ENCODE data around the gene MCM8.

The MCM8 gene

GRCh38 chr20:5950271-5951031 is at the start of gene MCM8, which contains the start of gene TRMT6:
MCM8 (plus strand) TSS chr20:5950652; CDS start chr20:5952016, 1,364 bp downstream.
TRMT6 (minus strand) TSS chr20:5950533; CDS start chr20:5950405, 128 bp downstream.
- peak; percentile 87 to 88 for ATAC-seq

GRCh38 chr20:5900908-5901307 is 49.5 kb upstream of the MCM8 start:
- no peak for ATAC-seq

- no peak for ATAC-seq
Observed at GRCh38 chr20:5908981-5909380, 41.5 kb upstream of the MCM8 start.

- ATAC-seq = no peak
Observed at GRCh38 chr20:5910186-5910585, 40.3 kb upstream of the MCM8 start.

DNA sequence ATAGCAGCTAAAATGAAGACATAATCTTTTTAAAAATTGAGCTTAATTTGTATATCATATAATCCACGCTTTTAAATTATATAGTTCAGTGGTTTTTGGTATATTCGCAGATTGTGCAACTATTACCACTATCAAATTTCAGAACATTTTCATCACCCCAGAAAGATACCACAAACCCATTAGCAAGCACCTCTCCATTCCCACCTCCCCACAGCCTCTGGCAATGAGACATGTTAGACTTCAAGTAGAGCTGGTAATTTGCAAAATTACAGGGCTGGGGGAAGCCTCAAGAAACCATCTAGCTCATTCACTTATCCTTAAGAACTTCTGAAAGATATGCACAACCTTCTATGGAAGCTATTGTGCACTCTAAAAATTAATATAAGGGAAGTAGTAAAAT is 37.3 kb upstream of the MCM8 start:
- ATAC-seq = no peak

GRCh38 chr20:5914859-5915258 is 35.6 kb upstream of the MCM8 start:
- ATAC-seq = no peak

GRCh38 chr20:5918856-5919625 is 31.4 kb upstream of the MCM8 start:
- ATAC-seq = peak; percentile 71 to 73

- peak; percentile 86 for ATAC-seq
Observed at GRCh38 chr20:5919626-5920544, 30.6 kb upstream of the MCM8 start.

DNA sequence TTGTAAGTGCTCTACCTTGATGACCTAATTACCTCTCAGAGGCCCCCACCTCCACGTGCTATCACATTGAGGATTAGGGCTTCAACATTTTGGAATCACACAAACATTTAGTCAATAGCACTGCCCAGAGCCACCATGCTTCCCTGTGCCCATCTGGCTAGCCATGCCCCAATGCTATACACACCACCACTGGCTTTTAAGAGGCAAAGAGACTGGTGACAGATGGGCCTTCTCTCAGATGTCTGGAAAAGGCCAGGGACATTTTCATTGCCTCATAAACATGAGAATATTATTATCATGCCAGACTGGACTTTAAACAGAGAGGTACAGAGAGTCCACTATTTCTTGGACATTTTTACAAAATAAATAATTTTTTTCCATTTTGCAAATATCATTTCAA is 29.9 kb upstream of the MCM8 start:
- no peak for ATAC-seq

GRCh38 chr20:5923493-5923892 is 27.0 kb upstream of the MCM8 start:
- ATAC-seq = no peak

DNA sequence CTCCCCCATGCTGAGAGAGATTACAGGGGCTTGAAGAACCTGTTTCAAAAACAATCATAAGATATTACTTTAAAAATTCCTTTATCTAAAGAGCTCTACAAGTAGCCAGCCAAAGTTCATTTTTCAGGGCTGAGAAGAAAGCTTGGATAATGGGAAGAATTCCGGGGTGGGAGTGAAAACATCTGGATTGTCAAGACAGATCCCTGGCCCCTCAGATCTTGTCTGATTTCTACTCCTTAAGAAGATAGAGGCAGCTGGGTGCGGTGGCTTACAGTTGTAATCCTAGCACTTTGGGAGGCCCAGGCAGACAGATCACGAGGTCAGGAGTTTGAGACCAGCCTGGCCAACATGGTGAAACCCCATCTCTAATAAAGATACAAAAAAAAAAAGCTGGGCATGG is 24.9 kb upstream of the MCM8 start:
- ATAC-seq = no peak

DNA sequence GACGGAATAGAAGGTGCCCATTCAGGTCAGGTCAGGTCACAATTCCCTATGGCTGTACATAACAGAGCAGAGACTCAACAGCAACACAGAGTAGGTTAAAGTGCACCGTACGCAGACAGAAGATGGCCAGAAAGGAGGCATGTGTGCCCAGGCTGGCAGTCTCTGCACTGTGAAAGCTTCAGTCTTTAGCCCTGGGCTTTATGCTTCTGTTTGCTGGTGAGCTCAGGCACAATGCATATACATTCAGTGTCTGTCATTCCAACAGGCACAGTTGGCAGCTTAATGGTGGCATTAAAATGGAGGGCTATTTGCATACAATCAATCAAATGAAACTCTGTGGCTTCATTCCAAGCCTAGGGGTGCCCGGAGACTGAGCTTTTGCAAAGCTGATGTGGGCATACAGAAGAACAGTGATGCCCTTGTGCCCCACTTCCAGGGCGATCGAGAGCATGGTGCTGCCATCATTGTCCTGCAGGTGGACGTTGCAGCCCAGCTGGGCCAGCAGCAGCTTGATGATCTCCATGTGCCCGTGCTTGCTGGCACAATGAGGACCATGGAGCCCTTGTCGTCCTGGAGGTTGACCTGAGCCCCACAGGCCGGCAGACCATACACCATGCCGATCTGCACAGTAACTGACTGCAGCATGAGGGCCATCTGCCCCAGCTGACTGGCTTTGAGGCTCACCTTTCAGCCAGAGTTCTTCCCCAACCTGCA is 22.5 kb upstream of the MCM8 start:
- ATAC-seq = no peak

DNA sequence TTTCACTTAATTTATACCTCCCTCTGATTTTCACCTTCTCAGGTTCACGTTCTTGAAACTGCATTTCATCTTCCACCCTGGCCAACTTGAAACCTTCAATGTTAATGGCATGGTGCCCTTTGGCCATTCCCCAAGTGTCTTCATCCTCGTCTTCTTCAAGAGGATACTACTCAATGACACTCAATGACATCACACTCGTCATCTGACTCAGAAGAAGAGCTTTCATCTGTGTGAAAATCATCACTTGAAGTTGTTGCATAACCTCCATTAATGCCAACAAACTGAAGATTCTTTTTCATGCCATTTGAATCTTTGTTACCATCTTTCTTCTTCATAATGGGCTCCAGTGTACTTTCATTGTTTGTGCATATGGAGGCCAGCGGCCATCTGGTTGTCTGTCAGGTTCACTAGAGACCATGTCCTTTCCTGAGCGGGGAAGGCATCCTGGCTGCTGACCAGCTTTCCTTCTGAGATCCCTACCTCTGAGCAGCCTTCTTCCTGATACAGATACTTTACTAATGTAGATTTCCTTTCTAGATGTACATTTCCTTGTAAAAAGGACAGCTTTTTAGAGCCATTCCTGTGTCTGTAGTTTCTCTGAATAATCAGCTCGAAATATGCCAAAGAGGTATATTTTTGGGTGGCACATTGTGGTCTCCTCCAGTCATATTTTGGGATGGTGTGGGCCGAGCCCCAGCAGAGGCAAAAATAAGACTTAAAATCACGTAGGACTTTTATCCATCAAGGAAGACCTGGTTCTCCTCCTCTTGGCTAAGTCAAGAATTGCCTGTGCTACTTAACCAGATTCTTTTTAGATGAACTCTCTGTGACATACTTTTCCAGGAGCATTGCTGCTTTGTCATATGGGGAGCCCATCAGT is 21.4 kb upstream of the MCM8 start:
- ATAC-seq = no peak

- no peak for ATAC-seq
Observed at GRCh38 chr20:5931411-5931810, 19.0 kb upstream of the MCM8 start.

DNA sequence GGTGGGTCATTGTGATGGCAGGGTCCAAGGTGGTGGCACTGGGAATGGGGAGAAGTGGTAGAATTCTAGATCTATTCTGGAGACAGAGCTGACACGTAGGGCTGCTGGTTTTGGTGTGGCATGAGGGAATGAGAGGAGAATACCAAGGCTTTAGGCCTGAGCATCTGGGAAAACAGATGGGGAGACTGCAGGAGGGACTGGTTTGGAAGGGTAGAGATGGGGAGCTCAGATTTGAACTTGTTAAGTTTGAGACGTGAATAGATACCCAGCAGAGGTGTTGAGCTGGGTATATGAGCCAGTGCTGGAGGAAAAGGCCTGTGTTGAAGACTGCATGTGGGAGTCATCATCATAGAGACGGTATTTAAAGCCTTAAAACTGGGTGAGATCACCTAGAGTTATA is 17.7 kb upstream of the MCM8 start:
- no peak for ATAC-seq

DNA sequence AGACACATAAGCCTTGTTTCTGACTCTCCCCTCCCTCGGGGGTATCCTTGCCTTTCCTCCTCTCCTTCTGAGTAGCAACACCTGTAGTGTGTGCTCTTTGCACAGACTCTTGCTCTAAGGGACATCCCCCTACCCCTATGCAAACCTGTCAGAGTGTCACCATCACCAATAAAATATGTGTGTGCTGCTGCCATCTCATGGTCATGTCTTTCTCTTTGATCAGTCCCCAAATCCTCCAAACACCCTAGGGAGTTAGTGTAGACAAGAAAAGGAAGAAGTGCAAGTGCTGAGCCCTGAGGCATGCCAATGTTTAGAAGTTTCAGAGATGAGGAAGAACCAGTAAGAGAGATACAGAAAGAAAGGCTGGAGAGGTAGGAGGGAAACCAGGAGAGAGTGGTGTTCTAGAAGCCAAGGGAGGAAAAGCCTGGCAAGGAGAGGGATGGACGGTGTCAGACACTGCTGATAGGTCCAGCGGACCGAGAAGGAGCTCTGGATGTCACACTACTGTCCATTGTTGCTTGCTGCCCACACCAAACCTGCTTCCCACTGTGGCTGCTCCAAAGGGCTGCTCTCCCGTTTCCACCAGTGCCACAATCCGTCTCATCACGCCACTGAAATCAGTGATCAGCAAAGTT is 16.5 kb upstream of the MCM8 start:
- ATAC-seq = peak; percentile 46 to 60

DNA sequence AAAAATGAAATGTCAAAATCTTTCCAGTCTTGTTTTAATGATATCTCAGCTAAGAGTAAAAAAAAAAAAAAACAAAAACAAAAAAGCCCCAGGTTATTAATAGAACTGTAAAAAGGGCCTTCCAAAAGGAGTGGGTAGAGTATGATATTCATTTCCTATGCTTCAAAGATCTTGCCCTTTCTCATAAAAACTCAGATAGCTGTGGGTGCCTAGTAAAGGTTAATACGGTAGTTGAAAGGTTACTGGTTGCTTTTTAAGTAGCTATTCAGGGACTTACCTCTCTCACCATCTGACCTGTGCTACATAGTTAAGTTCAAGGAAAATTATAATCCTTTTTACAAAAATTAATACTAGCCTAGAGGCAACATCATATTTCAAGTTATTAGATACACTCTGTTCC is 15.1 kb upstream of the MCM8 start:
- ATAC-seq = no peak

GRCh38 chr20:5936238-5936637 is 14.2 kb upstream of the MCM8 start:
- ATAC-seq = no peak

- ATAC-seq = no peak
Observed at GRCh38 chr20:5938456-5939029, 11.9 kb upstream of the MCM8 start.

- ATAC-seq = peak; percentile 26 to 31
Observed at GRCh38 chr20:5945963-5946362, 4.5 kb upstream of the MCM8 start.

Data from activated CD4-positive, CD25-positive, alpha-beta regulatory T cell treated with anti-CD3 and anti-CD28 coated beads, Interleukin-2, amount 50 U/mL, for 24 hours (primary cell).